Astrocyte (in vitro differentiated cells and primary cell): Measurements from ENCODE around the gene ADAM19. TPM values are rescaled to one million over a fixed set of nuclear protein-coding genes. Genes with fewer than 3 reads are reported as not detected.

Experiments used
- DNase-seq: peaks from one replicate; pipeline ENCODE4 v3.0.0-alpha.2; 2010; ENCODE audit warnings: low read depth
- FAIRE-seq: peaks from 2 replicates; lab custom pipeline; 2011; peaks lifted over from hg19 to GRCh38; lab: Jason Lieb, UNC
- H2AFZ ChIP-seq: 2 replicates; pipeline ENCODE4 v1.6.0; 2012; ENCODE audit warnings: low read depth, low read length, inconsistent platforms
- H3K27ac ChIP-seq: 2 replicates; pipeline ENCODE4 v1.5.1; 2011; ENCODE audit warnings: low read depth, low read length, inconsistent platforms
- H3K27me3 ChIP-seq: 2 replicates; pipeline ENCODE4 v1.6.0; 2011; ENCODE audit warnings: low read length, inconsistent platforms; ENCODE audit not compliant: insufficient read depth
- H3K36me3 ChIP-seq: 2 replicates; pipeline ENCODE4 v1.5.1; 2011; ENCODE audit warnings: low read length, inconsistent platforms; ENCODE audit not compliant: insufficient read depth
- H3K4me1 ChIP-seq: 2 replicates; pipeline ENCODE4 v1.5.1; 2011; ENCODE audit warnings: low read length, inconsistent platforms; ENCODE audit not compliant: insufficient read depth
- H3K4me2 ChIP-seq: 2 replicates; pipeline ENCODE4 v1.6.0; 2012; ENCODE audit warnings: low read length, inconsistent platforms
- H3K4me3 ChIP-seq: 2 replicates; pipeline ENCODE4 v1.5.1; 2011; ENCODE audit warnings: low read depth, mild to moderate bottlenecking, low read length, inconsistent platforms; ENCODE audit not compliant: insufficient read depth
- H3K79me2 ChIP-seq: 2 replicates; pipeline ENCODE4 v1.6.0; 2012; ENCODE audit warnings: mild to moderate bottlenecking, low read length, inconsistent platforms; ENCODE audit not compliant: insufficient read depth
- H3K9ac ChIP-seq: 2 replicates; pipeline ENCODE4 v1.6.0; 2012; ENCODE audit warnings: mild to moderate bottlenecking, low read length, inconsistent platforms
- H3K9me3 ChIP-seq: 2 replicates; pipeline ENCODE4 v1.5.1; 2012; ENCODE audit warnings: low read depth, mild to moderate bottlenecking, low read length, inconsistent platforms; ENCODE audit not compliant: insufficient read depth
- H4K20me1 ChIP-seq: 2 replicates; pipeline ENCODE4 v1.6.0; 2012; ENCODE audit warnings: low read length, inconsistent platforms; ENCODE audit not compliant: insufficient read depth
- H3K27ac Mint-ChIP-seq: one replicate; pipeline ENCODE4 v1.8.0; 2021; ENCODE audit warnings: mild to moderate bottlenecking, mixed read lengths; ENCODE audit not compliant: unreplicated experiment
- H3K27me3 Mint-ChIP-seq: one replicate; pipeline ENCODE4 v1.8.0; 2021; ENCODE audit warnings: low read depth, mixed read lengths; ENCODE audit not compliant: unreplicated experiment
- H3K36me3 Mint-ChIP-seq: one replicate; pipeline ENCODE4 v1.8.0; 2021; ENCODE audit warnings: low read depth, mixed read lengths; ENCODE audit not compliant: unreplicated experiment
- H3K4me1 Mint-ChIP-seq: one replicate; pipeline ENCODE4 v1.8.0; 2021; ENCODE audit warnings: low read depth, mixed read lengths; ENCODE audit not compliant: unreplicated experiment
- H3K4me3 Mint-ChIP-seq: one replicate; pipeline ENCODE4 v1.8.0; 2021; ENCODE audit warnings: mild to moderate bottlenecking, moderate library complexity, mixed read lengths; ENCODE audit not compliant: unreplicated experiment
- H3K9me3 Mint-ChIP-seq: one replicate; pipeline ENCODE4 v1.8.0; 2021; ENCODE audit warnings: mild to moderate bottlenecking, mixed read lengths; ENCODE audit not compliant: unreplicated experiment
- EZH2 ChIP-seq: IDR thresholded peaks from 2 replicates; pipeline ENCODE4 v1.6.1; 2012; ENCODE audit warnings: mild to moderate bottlenecking, low read length, inconsistent platforms; ENCODE audit not compliant: insufficient read depth
- total RNA-seq: library from RNA; stranded (reverse); gene quantifications from 2 replicates; pipeline ENCODE4 v1.2.1, GENCODE V29; 2021
- TF ChIP-seq, protein P1 (sequence below): IDR thresholded peaks from 2 replicates; pipeline ENCODE4 v1.5.1; 2011; ENCODE audit warnings: low read depth, mild to moderate bottlenecking, inconsistent platforms, low read length, moderate library complexity; ENCODE audit not compliant: insufficient read depth

ADAM19 gene
- total RNA-seq, 1 donor from 2014 or later = 316 TPM

DNA sequence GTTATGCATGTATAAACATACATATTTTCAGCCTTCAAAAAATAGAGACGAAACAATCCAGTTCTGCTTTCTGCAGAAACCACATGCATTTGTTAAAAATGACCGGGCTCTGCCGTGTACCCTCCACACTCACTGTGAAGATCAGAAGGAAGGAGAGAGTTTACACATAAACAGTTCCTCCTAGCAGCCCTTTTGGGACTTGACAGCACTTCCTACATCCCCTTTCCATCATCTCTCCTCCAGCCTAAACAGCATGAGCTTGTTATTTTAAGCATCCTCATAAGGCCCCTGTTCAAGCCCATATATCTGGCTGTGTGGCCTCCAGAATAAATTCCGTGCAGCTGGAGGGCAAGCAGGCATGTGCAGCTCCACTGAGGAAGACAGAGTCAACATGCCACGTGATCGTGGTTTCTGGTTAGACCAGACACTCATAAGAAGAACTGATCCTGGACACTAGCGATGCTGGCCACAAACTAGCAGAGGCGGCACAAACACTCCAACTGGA lies 73.4 kb downstream of the ADAM19 start:
- no peak overlapping the region for H3K9ac ChIP-seq
- FAIRE-seq = no peak
- H3K36me3 Mint-ChIP-seq = peaks cover 39% of the 10 kb centered on the region

DNA sequence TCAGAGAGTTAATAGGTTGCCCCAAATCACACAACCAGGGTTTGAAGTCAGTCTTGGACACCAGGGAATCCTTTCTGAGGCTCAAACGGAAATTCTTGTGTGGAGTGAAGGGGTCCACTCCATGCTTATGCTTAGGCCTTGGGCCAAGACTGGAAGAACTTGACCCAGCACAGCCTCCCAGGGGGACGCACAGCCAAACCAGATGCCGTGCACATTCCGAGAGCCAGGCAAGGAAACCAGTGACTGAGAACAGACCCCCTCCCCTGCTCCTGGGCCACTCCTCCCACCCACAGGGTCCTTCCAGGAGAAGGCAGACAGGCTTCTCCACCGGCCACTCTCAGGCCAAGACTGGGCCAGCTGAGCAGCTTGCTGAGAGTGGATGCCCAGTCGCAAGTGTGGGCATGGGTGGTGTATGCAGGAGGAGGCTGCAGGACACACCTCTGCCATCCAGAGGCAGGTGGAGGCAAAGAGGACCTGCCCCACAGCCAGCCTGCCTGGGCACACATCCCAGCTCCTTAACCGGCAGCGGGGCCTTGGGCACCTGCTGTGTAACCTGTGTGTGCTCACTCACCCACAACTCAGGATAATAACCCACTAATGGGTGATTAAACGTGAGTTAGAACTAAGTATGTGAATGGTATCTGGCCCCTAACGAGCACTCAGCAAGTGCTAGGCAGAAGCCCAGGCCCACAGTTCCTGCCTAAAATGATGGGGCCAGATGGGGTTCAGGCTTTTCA lies 77.5 kb downstream of the ADAM19 start:
- no peak overlapping the region for H3K27ac Mint-ChIP-seq
- Histone ChIP-seq H2AFZ (no peak overlapping the region), H3K4me2 (no peak overlapping the region), H3K4me3 (no peak overlapping the region), H3K79me2 (peaks cover 60% of the 10 kb centered on the region), H4K20me1 (peaks cover 62% of the 10 kb centered on the region), H3K27ac (no peak overlapping the region), H3K9ac (no peak overlapping the region), H3K4me1 (no peaks in the 10 kb centered on the region), H3K9me3 (no peaks in the 10 kb centered on the region), H3K27me3 (no peaks in the 10 kb centered on the region), H3K36me3 (peaks cover 79% of the 10 kb centered on the region)
- no peak overlapping the region for H3K4me3 Mint-ChIP-seq
- DNase-seq (no peak), FAIRE-seq (no peak)
- H3K27me3 Mint-ChIP-seq = no peaks in the 10 kb centered on the region
- H3K4me1 Mint-ChIP-seq = peaks cover 13% of the 10 kb centered on the region
- no peaks in the 10 kb centered on the region for H3K9me3 Mint-ChIP-seq
- TF ChIP-seq, protein P1, sequence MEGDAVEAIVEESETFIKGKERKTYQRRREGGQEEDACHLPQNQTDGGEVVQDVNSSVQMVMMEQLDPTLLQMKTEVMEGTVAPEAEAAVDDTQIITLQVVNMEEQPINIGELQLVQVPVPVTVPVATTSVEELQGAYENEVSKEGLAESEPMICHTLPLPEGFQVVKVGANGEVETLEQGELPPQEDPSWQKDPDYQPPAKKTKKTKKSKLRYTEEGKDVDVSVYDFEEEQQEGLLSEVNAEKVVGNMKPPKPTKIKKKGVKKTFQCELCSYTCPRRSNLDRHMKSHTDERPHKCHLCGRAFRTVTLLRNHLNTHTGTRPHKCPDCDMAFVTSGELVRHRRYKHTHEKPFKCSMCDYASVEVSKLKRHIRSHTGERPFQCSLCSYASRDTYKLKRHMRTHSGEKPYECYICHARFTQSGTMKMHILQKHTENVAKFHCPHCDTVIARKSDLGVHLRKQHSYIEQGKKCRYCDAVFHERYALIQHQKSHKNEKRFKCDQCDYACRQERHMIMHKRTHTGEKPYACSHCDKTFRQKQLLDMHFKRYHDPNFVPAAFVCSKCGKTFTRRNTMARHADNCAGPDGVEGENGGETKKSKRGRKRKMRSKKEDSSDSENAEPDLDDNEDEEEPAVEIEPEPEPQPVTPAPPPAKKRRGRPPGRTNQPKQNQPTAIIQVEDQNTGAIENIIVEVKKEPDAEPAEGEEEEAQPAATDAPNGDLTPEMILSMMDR = no peak
- no peak for TF ChIP-seq EZH2
- H3K36me3 Mint-ChIP-seq = peaks cover 36% of the 10 kb centered on the region

More for the DNA sequence above, 73.4 kb downstream of the ADAM19 start:
- Histone ChIP-seq H3K27ac (no peak overlapping the region), H3K4me1 (peaks cover 2% of the 10 kb centered on the region), H3K4me2 (no peak overlapping the region), H3K79me2 (peaks cover 72% of the 10 kb centered on the region), H3K4me3 (no peak overlapping the region), H4K20me1 (peaks cover 45% of the 10 kb centered on the region), H3K27me3 (no peaks in the 10 kb centered on the region), H2AFZ (no peak overlapping the region), H3K9me3 (no peaks in the 10 kb centered on the region), H3K36me3 (peaks cover 80% of the 10 kb centered on the region)
- Mint-ChIP-seq H3K27me3 (no peaks in the 10 kb centered on the region), H3K4me1 (peaks cover 21% of the 10 kb centered on the region), H3K9me3 (no peaks in the 10 kb centered on the region), H3K4me3 (no peak overlapping the region), H3K27ac (no peak overlapping the region)
- peak; percentile 36 for DNase-seq
- no peak for TF ChIP-seq EZH2
- TF ChIP-seq, protein P1 = no peak

DNA sequence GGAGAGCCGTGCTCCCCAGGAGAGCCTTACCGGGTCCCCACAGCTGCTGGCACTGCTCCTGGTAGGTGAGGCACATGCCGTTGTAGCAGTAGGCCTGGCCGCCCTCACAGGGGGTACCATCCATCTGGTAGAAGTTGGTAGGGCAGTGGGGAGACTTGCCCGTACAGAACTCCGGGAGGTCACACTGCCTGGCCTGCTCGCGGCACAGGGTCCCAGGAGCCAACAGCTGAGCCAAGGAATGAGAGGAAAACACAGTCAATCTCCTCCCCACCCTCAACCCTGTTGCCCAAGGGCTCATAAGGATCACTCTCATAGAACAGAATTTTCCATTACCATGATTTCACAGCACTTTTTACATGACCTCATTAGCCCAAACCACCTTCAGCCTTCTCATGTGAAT lies 78.7 kb downstream of the ADAM19 start:
- Mint-ChIP-seq H3K27ac (no peak overlapping the region), H3K4me3 (no peak overlapping the region), H3K27me3 (no peaks in the 10 kb centered on the region), H3K9me3 (no peaks in the 10 kb centered on the region), H3K36me3 (peaks cover 31% of the 10 kb centered on the region), H3K4me1 (peaks cover 4% of the 10 kb centered on the region)
- peaks cover 56% of the 10 kb centered on the region for H4K20me1 ChIP-seq
- peaks cover 77% of the 10 kb centered on the region for H3K36me3 ChIP-seq
- FAIRE-seq (no peak), DNase-seq (no peak)
- TF ChIP-seq EZH2 = no peak
- TF ChIP-seq, protein P1 = no peak
- no peak overlapping the region for H3K9ac ChIP-seq
- no peak overlapping the region for H2AFZ ChIP-seq
- no peak overlapping the region for H3K4me2 ChIP-seq
- H3K27ac ChIP-seq = no peak overlapping the region
- peaks cover 53% of the 10 kb centered on the region for H3K79me2 ChIP-seq
- H3K27me3 ChIP-seq = no peaks in the 10 kb centered on the region
- no peaks in the 10 kb centered on the region for H3K4me1 ChIP-seq
- no peak overlapping the region for H3K4me3 ChIP-seq
- H3K9me3 ChIP-seq = no peaks in the 10 kb centered on the region
